Nephron progenitor cell (in vitro differentiated cells): ENCODE data around the gene PALLD.

ENCODE experiments used
- DNase-seq: peaks from one replicate; pipeline ENCODE4 v3.0.0; 2021
- H3K27ac Mint-ChIP-seq: 2 replicates; pipeline ENCODE4 v1.8.0; 2021; ENCODE audit warnings: mild to moderate bottlenecking, moderate library complexity, mixed read lengths
- H3K27me3 Mint-ChIP-seq: 2 replicates; pipeline ENCODE4 v1.8.0; 2021; ENCODE audit warnings: mild to moderate bottlenecking, low read depth, mixed read lengths; ENCODE audit not compliant: poor library complexity
- H3K36me3 Mint-ChIP-seq: 2 replicates; pipeline ENCODE4 v1.8.0; 2021; ENCODE audit warnings: low read depth, mixed read lengths
- H3K4me1 Mint-ChIP-seq: 2 replicates; pipeline ENCODE4 v1.8.0; 2021; ENCODE audit warnings: mixed read lengths
- H3K4me3 Mint-ChIP-seq: 2 replicates; pipeline ENCODE4 v1.8.0; 2021; ENCODE audit warnings: mild to moderate bottlenecking, moderate library complexity, mixed read lengths
- H3K9me3 Mint-ChIP-seq: 2 replicates; pipeline ENCODE4 v1.8.0; 2021; ENCODE audit warnings: mild to moderate bottlenecking, moderate library complexity, mixed read lengths
- TF ChIP-seq, protein P1 (sequence below): fragments of 200-600 bp; sonication (generic); IDR thresholded peaks from 2 replicates; pipeline ENCODE4 v1.5.0; 2021; ENCODE audit warnings: antibody characterized with exemption

Gene PALLD

DNA sequence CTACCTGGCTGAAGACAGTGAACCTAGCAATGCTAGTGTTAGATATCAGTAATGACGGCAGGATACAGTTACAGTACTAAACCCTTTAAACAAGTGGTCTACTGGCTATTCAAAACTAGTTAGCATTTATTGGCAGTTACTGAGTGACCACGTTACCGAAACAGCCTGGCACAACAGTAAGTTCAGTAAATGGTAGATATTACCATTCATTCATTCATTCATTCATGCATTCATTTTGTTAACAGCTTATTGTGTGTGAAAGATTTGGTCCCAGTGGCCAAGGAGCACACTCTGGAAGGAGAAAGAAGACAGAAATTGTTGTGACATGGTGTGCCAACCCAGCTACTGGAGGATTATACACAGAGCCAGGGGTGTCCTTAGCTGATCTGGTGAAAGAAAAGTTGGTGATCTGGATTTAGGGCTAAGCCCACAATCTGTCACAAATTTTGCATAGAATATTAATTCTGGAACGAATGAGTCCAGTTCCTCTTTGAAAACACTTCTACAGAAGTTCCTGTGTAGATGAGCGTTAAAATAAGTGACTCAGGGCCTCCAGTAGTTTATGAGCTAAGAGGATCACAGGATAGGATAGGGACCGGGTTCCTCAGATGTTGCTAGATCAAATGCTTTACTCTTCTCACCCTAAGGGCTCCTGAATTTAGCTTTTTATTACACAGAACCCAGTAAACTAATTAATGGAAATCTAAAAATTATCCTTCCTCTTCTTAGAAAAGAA is 334.1 kb downstream of the PALLD start:
- TF ChIP-seq, protein P1, sequence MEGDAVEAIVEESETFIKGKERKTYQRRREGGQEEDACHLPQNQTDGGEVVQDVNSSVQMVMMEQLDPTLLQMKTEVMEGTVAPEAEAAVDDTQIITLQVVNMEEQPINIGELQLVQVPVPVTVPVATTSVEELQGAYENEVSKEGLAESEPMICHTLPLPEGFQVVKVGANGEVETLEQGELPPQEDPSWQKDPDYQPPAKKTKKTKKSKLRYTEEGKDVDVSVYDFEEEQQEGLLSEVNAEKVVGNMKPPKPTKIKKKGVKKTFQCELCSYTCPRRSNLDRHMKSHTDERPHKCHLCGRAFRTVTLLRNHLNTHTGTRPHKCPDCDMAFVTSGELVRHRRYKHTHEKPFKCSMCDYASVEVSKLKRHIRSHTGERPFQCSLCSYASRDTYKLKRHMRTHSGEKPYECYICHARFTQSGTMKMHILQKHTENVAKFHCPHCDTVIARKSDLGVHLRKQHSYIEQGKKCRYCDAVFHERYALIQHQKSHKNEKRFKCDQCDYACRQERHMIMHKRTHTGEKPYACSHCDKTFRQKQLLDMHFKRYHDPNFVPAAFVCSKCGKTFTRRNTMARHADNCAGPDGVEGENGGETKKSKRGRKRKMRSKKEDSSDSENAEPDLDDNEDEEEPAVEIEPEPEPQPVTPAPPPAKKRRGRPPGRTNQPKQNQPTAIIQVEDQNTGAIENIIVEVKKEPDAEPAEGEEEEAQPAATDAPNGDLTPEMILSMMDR, result no peak
- H3K4me1 Mint-ChIP-seq, result peaks cover 65% of the 10 kb centered on the region
- no peaks in the 10 kb centered on the region for H3K27me3 Mint-ChIP-seq
- peak overlapping the region; percentile 90 for H3K27ac Mint-ChIP-seq
- peak overlapping the region; percentile 85 for H3K4me3 Mint-ChIP-seq
- H3K9me3 Mint-ChIP-seq, result no peaks in the 10 kb centered on the region
- no peak for DNase-seq
- H3K36me3 Mint-ChIP-seq, result peaks cover 12% of the 10 kb centered on the region

DNA sequence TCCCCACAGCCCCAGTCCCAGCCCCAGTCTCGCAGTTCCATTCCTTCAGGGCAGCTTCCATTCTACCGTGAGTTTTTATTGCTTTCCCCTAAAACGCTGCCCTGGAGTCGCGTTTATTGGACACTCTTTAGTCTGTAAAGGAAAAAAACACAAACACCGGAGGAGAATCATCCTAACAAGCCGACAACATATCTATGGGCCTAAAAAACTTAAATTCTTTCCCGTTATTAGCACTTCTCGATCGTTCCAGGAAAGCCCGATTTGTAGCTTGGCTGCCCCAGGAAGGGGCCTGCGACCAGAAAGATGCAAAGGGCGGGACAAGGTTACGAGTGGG is 334.7 kb downstream of the PALLD start:
- Mint-ChIP-seq H3K27me3 (no peaks in the 10 kb centered on the region), H3K9me3 (no peaks in the 10 kb centered on the region), H3K4me1 (peaks cover 69% of the 10 kb centered on the region), H3K36me3 (peaks cover 18% of the 10 kb centered on the region), H3K4me3 (peak overlapping the region; percentile 85), H3K27ac (peak overlapping the region; percentile 90)
- TF ChIP-seq, protein P1, result no peak
- peak; percentile 18 for DNase-seq

DNA sequence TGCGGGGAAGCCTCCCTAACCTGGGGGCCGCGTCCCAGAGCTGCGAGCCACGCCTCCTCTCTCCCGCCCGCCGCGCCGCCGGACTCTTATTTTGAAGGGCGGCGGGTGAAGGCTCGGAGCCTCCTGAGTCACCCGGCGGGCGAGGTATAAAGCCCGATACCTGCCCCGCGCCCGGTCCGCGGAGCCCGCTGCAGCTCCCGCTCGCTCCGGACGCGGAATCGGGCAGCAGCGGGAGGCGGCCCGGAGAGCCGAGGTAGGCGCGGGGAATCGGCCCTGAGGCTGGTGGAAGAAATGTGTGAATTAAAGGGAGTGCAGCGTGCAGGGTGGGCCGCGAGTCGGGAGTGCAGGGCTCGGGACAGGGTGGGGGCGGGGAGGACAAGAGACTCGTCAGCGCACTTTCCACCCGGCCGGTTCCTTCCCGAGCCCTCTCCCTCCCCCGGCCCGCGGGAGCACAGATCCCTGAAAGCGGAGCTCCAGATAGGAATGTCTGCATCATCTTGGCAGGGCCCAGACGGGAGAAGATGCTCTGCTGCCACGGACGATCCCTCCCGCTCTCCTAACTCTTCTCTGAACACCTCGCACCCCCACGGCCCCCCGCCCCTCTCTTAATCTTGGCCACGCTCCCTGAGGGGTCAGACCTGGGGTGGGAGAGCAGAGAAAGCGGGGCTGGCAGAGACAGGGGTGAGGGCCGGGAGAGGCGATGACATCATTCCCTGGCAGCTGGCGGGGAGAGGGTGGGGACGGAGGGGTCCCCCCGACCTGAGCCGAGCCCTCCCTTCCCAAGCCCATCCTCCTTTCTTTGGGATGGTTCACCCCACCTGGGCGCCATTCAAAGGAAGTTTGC is 335.3 kb downstream of the PALLD start:
- Mint-ChIP-seq H3K9me3 (no peaks in the 10 kb centered on the region), H3K4me1 (peaks cover 64% of the 10 kb centered on the region), H3K4me3 (peak overlapping the region; percentile 85), H3K36me3 (peaks cover 24% of the 10 kb centered on the region), H3K27me3 (no peaks in the 10 kb centered on the region), H3K27ac (peak overlapping the region; percentile 98)
- peak; percentile 82 for DNase-seq
- TF ChIP-seq, protein P1, result no peak

DNA sequence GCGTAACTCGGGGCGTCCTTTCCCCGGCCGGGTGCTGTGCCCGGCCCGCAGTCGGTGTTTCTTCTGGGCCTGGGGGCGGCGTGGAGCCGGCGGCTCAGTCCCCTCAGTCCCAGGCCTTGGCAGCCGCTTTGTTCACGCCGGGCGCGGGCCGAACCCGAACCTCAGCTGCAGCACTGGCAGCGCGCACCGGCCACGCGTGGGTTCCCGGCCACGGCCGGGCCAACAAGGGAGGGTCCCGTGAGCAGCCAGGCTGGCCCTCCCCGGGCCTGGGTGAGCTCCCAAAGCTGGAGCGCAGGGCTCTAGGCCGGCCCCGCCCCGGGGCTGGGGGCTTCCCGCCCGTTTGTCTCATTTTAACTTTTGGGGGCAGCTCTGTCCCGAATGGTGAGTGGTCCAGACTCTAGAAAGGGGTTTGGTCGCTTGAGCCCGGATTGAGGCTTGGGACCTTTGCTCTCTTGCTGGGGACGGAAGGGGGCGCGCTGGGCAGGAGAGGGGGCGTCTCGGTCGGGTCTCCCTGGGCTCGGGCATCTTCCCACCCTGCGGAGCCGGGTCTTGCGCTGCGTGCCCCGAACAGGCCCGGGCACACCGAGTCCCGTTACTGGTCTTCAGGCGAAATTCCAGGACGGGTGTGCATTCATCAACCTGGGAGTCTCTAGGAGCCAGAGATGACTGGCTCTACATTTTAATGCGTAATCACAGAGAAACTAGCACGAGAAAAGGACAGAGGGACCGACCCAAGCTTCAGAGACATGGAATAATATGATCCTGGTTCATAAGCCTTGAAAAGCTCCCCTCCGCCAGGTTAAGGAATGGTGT is 336.1 kb downstream of the PALLD start:
- peaks cover 68% of the 10 kb centered on the region for H3K4me1 Mint-ChIP-seq
- H3K27me3 Mint-ChIP-seq, result peaks cover 2% of the 10 kb centered on the region
- peak overlapping the region; percentile 85 for H3K4me3 Mint-ChIP-seq
- TF ChIP-seq, protein P1, result no peak
- H3K36me3 Mint-ChIP-seq, result peaks cover 32% of the 10 kb centered on the region
- peak overlapping the region; percentile 98 for H3K27ac Mint-ChIP-seq
- peak; percentile 73 for DNase-seq
- H3K9me3 Mint-ChIP-seq, result peaks cover 6% of the 10 kb centered on the region

DNA sequence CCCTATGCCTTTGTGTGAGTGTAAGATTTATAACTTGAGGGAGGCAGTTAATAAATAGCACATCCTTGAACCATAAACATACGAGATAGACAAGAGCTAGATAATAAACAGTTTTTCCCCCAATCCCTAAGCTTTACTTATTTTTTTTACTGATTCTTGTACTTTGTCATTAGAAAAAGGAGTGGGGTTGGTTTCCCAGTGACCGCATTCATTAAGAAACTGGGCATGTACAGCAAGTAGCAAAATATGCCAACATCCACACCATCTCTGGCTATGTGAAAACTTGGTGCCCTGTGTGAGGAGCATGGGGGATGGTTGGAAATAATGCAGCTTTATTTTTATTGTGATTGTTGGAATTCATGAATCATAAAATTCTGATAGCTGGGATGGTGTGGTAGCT is 337.0 kb downstream of the PALLD start:
- H3K27me3 Mint-ChIP-seq, result peaks cover 6% of the 10 kb centered on the region
- H3K36me3 Mint-ChIP-seq, result peaks cover 42% of the 10 kb centered on the region
- no peak overlapping the region for H3K27ac Mint-ChIP-seq
- peak overlapping the region; percentile 85 for H3K4me3 Mint-ChIP-seq
- no peak for DNase-seq
- TF ChIP-seq, protein P1, result no peak
- peaks cover 66% of the 10 kb centered on the region for H3K4me1 Mint-ChIP-seq
- H3K9me3 Mint-ChIP-seq, result peaks cover 9% of the 10 kb centered on the region
